Activated CD4-positive, alpha-beta T cell treated with anti-CD3 and anti-CD28 coated beads, Interleukin-2, amount 10 ng/mL, durations not matched to agents 24 days and 14 days (primary cell): ENCODE results near the gene WHRN. TPM values are rescaled to one million over a fixed set of nuclear protein-coding genes. Genes with fewer than 3 reads are reported as not detected.
A peak's percentile ranks its signal among the peaks of the same experiment; 100 is the strongest.

ENCODE experiments used
- DNase-seq: peaks from one replicate; pipeline ENCODE4 v3.0.0; 2022
- H3K27ac Mint-ChIP-seq: one replicate; pipeline ENCODE4 v1.8.0; 2022; ENCODE audit warnings: mild to moderate bottlenecking, mixed read lengths
- H3K27me3 Mint-ChIP-seq: one replicate; pipeline ENCODE4 v1.8.0; 2022; ENCODE audit warnings: mixed read lengths
- H3K36me3 Mint-ChIP-seq: one replicate; pipeline ENCODE4 v1.8.0; 2022; ENCODE audit warnings: low read depth, mild to moderate bottlenecking, mixed read lengths
- H3K4me1 Mint-ChIP-seq: one replicate; pipeline ENCODE4 v1.8.0; 2021; ENCODE audit warnings: mixed read lengths
- H3K4me3 Mint-ChIP-seq: one replicate; pipeline ENCODE4 v1.8.0; 2022; ENCODE audit warnings: mild to moderate bottlenecking, moderate library complexity, mixed read lengths
- H3K9me3 Mint-ChIP-seq: one replicate; pipeline ENCODE4 v1.8.0; 2021; ENCODE audit warnings: mixed read lengths
- intact Hi-C: fragments of 100-400 bp; cut with micrococcal nuclease; formaldehyde crosslinking; loops from one replicate; pipeline ENCODE4 v1.15.1; 2023
- total RNA-seq: library from RNA; stranded (reverse); gene quantifications from 2 replicates; pipeline ENCODE4 v1.2.3, GENCODE V29; 2022

WHRN gene
- total RNA-seq, 1 donor from 2014 or later = 2.0 TPM

GRCh38 chr9:114450833-114451706 is 54.2 kb downstream of the WHRN start:
- Mint-ChIP-seq H3K9me3 (peaks cover 4% of the 10 kb centered on the region), H3K27ac (no peak overlapping the region), H3K4me1 (peaks cover 12% of the 10 kb centered on the region), H3K4me3 (no peak overlapping the region), H3K36me3 (no peaks in the 10 kb centered on the region), H3K27me3 (peaks cover 19% of the 10 kb centered on the region)
- DNase-seq = no peak
- intact Hi-C loops = no loop called here

- Mint-ChIP-seq H3K4me1 (peaks cover 12% of the 10 kb centered on the region), H3K36me3 (no peaks in the 10 kb centered on the region), H3K27ac (no peak overlapping the region), H3K27me3 (peaks cover 15% of the 10 kb centered on the region), H3K4me3 (no peak overlapping the region), H3K9me3 (peaks cover 4% of the 10 kb centered on the region)
- intact Hi-C loops = no loop called here
- DNase-seq = no peak
These were observed 55.1 kb downstream of the WHRN start for GRCh38 chr9:114450181-114450580.

GRCh38 chr9:114449236-114449635 is 56.0 kb downstream of the WHRN start:
- Mint-ChIP-seq H3K27me3 (peaks cover 6% of the 10 kb centered on the region), H3K4me1 (peaks cover 12% of the 10 kb centered on the region)
- no peak for DNase-seq

GRCh38 chr9:114448706-114449105 is 56.6 kb downstream of the WHRN start:
- H3K27me3 Mint-ChIP-seq = peaks cover 4% of the 10 kb centered on the region
- H3K36me3 Mint-ChIP-seq = no peaks in the 10 kb centered on the region
- H3K9me3 Mint-ChIP-seq = peaks cover 4% of the 10 kb centered on the region
- intact Hi-C loops = no loop called here
- no peak for DNase-seq
- peaks cover 12% of the 10 kb centered on the region for H3K4me1 Mint-ChIP-seq
- H3K4me3 Mint-ChIP-seq = no peak overlapping the region
- H3K27ac Mint-ChIP-seq = no peak overlapping the region

More at GRCh38 chr9:114449236-114449635, 56.0 kb downstream of the WHRN start:
- Mint-ChIP-seq H3K36me3 (no peaks in the 10 kb centered on the region), H3K4me3 (no peak overlapping the region), H3K27ac (no peak overlapping the region), H3K9me3 (peaks cover 4% of the 10 kb centered on the region)
- intact Hi-C loops = no loop called here

GRCh38 chr9:114446672-114447450 is 58.4 kb downstream of the WHRN start:
- intact Hi-C loops = no loop called here
- Mint-ChIP-seq H3K27ac (no peak overlapping the region), H3K4me1 (no peaks in the 10 kb centered on the region), H3K36me3 (no peaks in the 10 kb centered on the region), H3K4me3 (no peak overlapping the region), H3K9me3 (no peaks in the 10 kb centered on the region), H3K27me3 (peaks cover 4% of the 10 kb centered on the region)
- DNase-seq = no peak

- H3K4me1 Mint-ChIP-seq = no peaks in the 10 kb centered on the region
- no peak overlapping the region for H3K4me3 Mint-ChIP-seq
- intact Hi-C loops = no loop called here
- peaks cover 7% of the 10 kb centered on the region for H3K27me3 Mint-ChIP-seq
- H3K36me3 Mint-ChIP-seq = no peaks in the 10 kb centered on the region
- no peaks in the 10 kb centered on the region for H3K9me3 Mint-ChIP-seq
- no peak overlapping the region for H3K27ac Mint-ChIP-seq
- no peak for DNase-seq
These were observed 59.2 kb downstream of the WHRN start for GRCh38 chr9:114446036-114446435.

GRCh38 chr9:114445616-114446015 is 59.7 kb downstream of the WHRN start:
- H3K36me3 Mint-ChIP-seq = no peaks in the 10 kb centered on the region

GRCh38 chr9:114442022-114442421 is 63.3 kb downstream of the WHRN start:
- H3K36me3 Mint-ChIP-seq = no peaks in the 10 kb centered on the region
- intact Hi-C loops = no loop called here
- H3K9me3 Mint-ChIP-seq = no peaks in the 10 kb centered on the region
- DNase-seq = no peak
- H3K4me3 Mint-ChIP-seq = no peak overlapping the region
- H3K4me1 Mint-ChIP-seq = no peaks in the 10 kb centered on the region
- H3K27ac Mint-ChIP-seq = no peak overlapping the region
- H3K27me3 Mint-ChIP-seq = peaks cover 6% of the 10 kb centered on the region

More at GRCh38 chr9:114445616-114446015, 59.7 kb downstream of the WHRN start:
- H3K4me3 Mint-ChIP-seq = no peak overlapping the region
- no peaks in the 10 kb centered on the region for H3K4me1 Mint-ChIP-seq
- H3K27me3 Mint-ChIP-seq = peaks cover 7% of the 10 kb centered on the region
- no peaks in the 10 kb centered on the region for H3K9me3 Mint-ChIP-seq
- intact Hi-C loops = no loop called here
- DNase-seq = no peak
- no peak overlapping the region for H3K27ac Mint-ChIP-seq

GRCh38 chr9:114437401-114437893 is 67.8 kb downstream of the WHRN start:
- no peak overlapping the region for H3K4me3 Mint-ChIP-seq
- no peak overlapping the region for H3K27ac Mint-ChIP-seq
- H3K4me1 Mint-ChIP-seq = peaks cover 4% of the 10 kb centered on the region
- intact Hi-C loops = loop anchor here (10.0 kb wide), 1 partner anchor 217 kb away; the partner anchor contains the start of gene TEX53
- H3K9me3 Mint-ChIP-seq = no peaks in the 10 kb centered on the region
- no peaks in the 10 kb centered on the region for H3K36me3 Mint-ChIP-seq
- H3K27me3 Mint-ChIP-seq = peaks cover 4% of the 10 kb centered on the region
- no peak for DNase-seq

GRCh38 chr9:114434878-114435311 is 70.4 kb downstream of the WHRN start:
- Mint-ChIP-seq H3K9me3 (no peaks in the 10 kb centered on the region), H3K36me3 (no peaks in the 10 kb centered on the region), H3K4me3 (no peak overlapping the region), H3K27me3 (peaks cover 8% of the 10 kb centered on the region), H3K4me1 (peaks cover 4% of the 10 kb centered on the region), H3K27ac (no peak overlapping the region)
- intact Hi-C loops = loop anchor here (1.0 to 10.0 kb wide), 2 partner anchors 72 to 220 kb away; partner anchors contain the start of gene TEX53
- peak; percentile 71 for DNase-seq

- Mint-ChIP-seq H3K9me3 (no peaks in the 10 kb centered on the region), H3K4me1 (peaks cover 4% of the 10 kb centered on the region), H3K36me3 (no peaks in the 10 kb centered on the region), H3K4me3 (no peak overlapping the region), H3K27ac (no peak overlapping the region), H3K27me3 (peaks cover 9% of the 10 kb centered on the region)
- DNase-seq = peak; percentile 70
- intact Hi-C loops = loop anchor here (1.0 to 10.0 kb wide), 2 partner anchors 74 to 221 kb away; partner anchors contain the start of gene TEX53
These were observed 71.5 kb downstream of the WHRN start for GRCh38 chr9:114433720-114434255.

- peaks cover 4% of the 10 kb centered on the region for H3K4me1 Mint-ChIP-seq
- intact Hi-C loops = loop anchor here (10.0 kb wide), 1 partner anchor 222 kb away; the partner anchor contains the start of gene TEX53
- no peak overlapping the region for H3K4me3 Mint-ChIP-seq
- no peak for DNase-seq
- no peaks in the 10 kb centered on the region for H3K36me3 Mint-ChIP-seq
- H3K9me3 Mint-ChIP-seq = no peaks in the 10 kb centered on the region
- H3K27ac Mint-ChIP-seq = no peak overlapping the region
- H3K27me3 Mint-ChIP-seq = peaks cover 12% of the 10 kb centered on the region
These were observed 72.2 kb downstream of the WHRN start for GRCh38 chr9:114433086-114433485.

GRCh38 chr9:114432323-114433067 is 72.8 kb downstream of the WHRN start:
- H3K9me3 Mint-ChIP-seq = no peaks in the 10 kb centered on the region
- intact Hi-C loops = loop anchor here (10.0 kb wide), 1 partner anchor 222 kb away; the partner anchor contains the start of gene TEX53
- no peak overlapping the region for H3K27ac Mint-ChIP-seq
- no peak for DNase-seq
- H3K4me1 Mint-ChIP-seq = peaks cover 4% of the 10 kb centered on the region
- no peaks in the 10 kb centered on the region for H3K36me3 Mint-ChIP-seq
- H3K4me3 Mint-ChIP-seq = no peak overlapping the region
- peaks cover 12% of the 10 kb centered on the region for H3K27me3 Mint-ChIP-seq
